Skeletal muscle tissue (tissue), 4 donors: Measurements from ENCODE around the gene EPB42. TPM values are rescaled to one million over a fixed set of nuclear protein-coding genes. Genes with fewer than 3 reads are reported as not detected.
"Not testable (repeated sequence)": the region's sequence is repeated elsewhere in the genome, so short reads cannot be mapped to it uniquely, and the experiment has no call there.

Experiments used
- H3K27ac ChIP-seq: one replicate; pipeline ENCODE4 v1.7.0; 2013; ENCODE audit warnings: mild to moderate bottlenecking, low read depth, low read length, inconsistent platforms
- H3K27me3 ChIP-seq, 3 donors: one replicate each; pipeline ENCODE4 v1.7.0; 2013; ENCODE audit warnings: low read length in 3 of 3; ENCODE audit not compliant: control insufficient read depth in 3 of 3, insufficient read depth in 3 of 3
- H3K36me3 ChIP-seq, 3 donors: one replicate each; pipeline ENCODE4 v1.7.0; 2013; ENCODE audit warnings: low read length in 3 of 3; ENCODE audit not compliant: control insufficient read depth in 3 of 3, insufficient read depth in 3 of 3
- H3K4me1 ChIP-seq, 3 donors: one replicate each; pipeline ENCODE4 v1.7.0; 2013; ENCODE audit warnings: low read length in 3 of 3, mild to moderate bottlenecking in 3 of 3; ENCODE audit not compliant: control insufficient read depth in 3 of 3, insufficient read depth in 3 of 3
- H3K4me3 ChIP-seq, 3 donors: one replicate each; pipeline ENCODE4 v1.7.0; 2013; ENCODE audit warnings: low read length in 3 of 3
- H3K9ac ChIP-seq, 3 donors: one replicate each; pipeline ENCODE4 v1.7.0; 2013; ENCODE audit warnings: low read length in 3 of 3, mild to moderate bottlenecking in 3 of 3, moderate library complexity in 2 of 3, low read depth in 1 of 3
- H3K9me3 ChIP-seq, 3 donors: one replicate each; pipeline ENCODE4 v1.7.0; 2013; ENCODE audit warnings: low read length in 3 of 3; ENCODE audit not compliant: control insufficient read depth in 3 of 3
- total RNA-seq: library from RNA; depleted of rRNA; stranded (reverse); fragments of >200 nt; gene quantifications from one replicate; pipeline ENCODE4 v1.2.3, GENCODE V29; 2014
- donor health status: Osteomylitis.

Gene EPB42
- total RNA-seq, 1 donor from 2014 or later = 13.6 TPM

GRCh38 chr15:43175656-43176309, 45.0 kb downstream of the EPB42 start:
- not testable (repeated sequence) for H3K9ac ChIP-seq, H3K4me3 ChIP-seq, H3K27ac ChIP-seq, H3K4me1 ChIP-seq, H3K36me3 ChIP-seq, H3K27me3 ChIP-seq, H3K9me3 ChIP-seq

- no peaks in the 10 kb centered on the region for H3K27me3 ChIP-seq
- no peaks in the 10 kb centered on the region for H3K9me3 ChIP-seq
- H3K36me3 ChIP-seq = peaks cover 7 to 9% (median 7%) of the 10 kb centered on the region in 3 donors
- peaks cover 0 to 7% (median 0%) of the 10 kb centered on the region in 3 donors for H3K4me1 ChIP-seq
- H3K9ac ChIP-seq = no peak overlapping the region
- no peak overlapping the region for H3K27ac ChIP-seq
- H3K4me3 ChIP-seq = no peak overlapping the region
Measured at GRCh38 chr15:43169888-43170287, 50.9 kb downstream of the EPB42 start.

GRCh38 chr15:43168192-43169107, 52.4 kb downstream of the EPB42 start:
- peaks cover 0 to 7% (median 0%) of the 10 kb centered on the region in 3 donors for H3K4me1 ChIP-seq
- H3K4me3 ChIP-seq = no peak overlapping the region
- no peak overlapping the region for H3K9ac ChIP-seq
- H3K36me3 ChIP-seq = peaks cover 4 to 13% (median 7%) of the 10 kb centered on the region in 3 donors
- H3K27me3 ChIP-seq = no peaks in the 10 kb centered on the region
- H3K9me3 ChIP-seq = no peaks in the 10 kb centered on the region
- no peak overlapping the region for H3K27ac ChIP-seq

- not testable (repeated sequence) for H3K9ac ChIP-seq, H3K27me3 ChIP-seq, H3K9me3 ChIP-seq, H3K4me1 ChIP-seq, H3K36me3 ChIP-seq, H3K4me3 ChIP-seq, H3K27ac ChIP-seq
Measured at GRCh38 chr15:43167261-43167660, 53.6 kb downstream of the EPB42 start.

- Histone ChIP-seq H3K9me3 (no peaks in the 10 kb centered on the region), H3K27me3 (no peaks in the 10 kb centered on the region), H3K27ac (no peak overlapping the region), H3K4me3 (no peak overlapping the region), H3K36me3 (peaks cover 4 to 10% (median 7%) of the 10 kb centered on the region in 3 donors), H3K9ac (no peak overlapping the region), H3K4me1 (peaks cover 0 to 7% (median 0%) of the 10 kb centered on the region in 3 donors)
Measured at GRCh38 chr15:43165801-43166325, 55.0 kb downstream of the EPB42 start.

- Histone ChIP-seq H3K9ac (no peak overlapping the region), H3K27me3 (no peaks in the 10 kb centered on the region), H3K9me3 (no peaks in the 10 kb centered on the region), H3K4me1 (no peaks in the 10 kb centered on the region), H3K36me3 (peaks cover 2 to 41% (median 13%) of the 10 kb centered on the region in 3 donors), H3K4me3 (no peak overlapping the region), H3K27ac (no peak overlapping the region)
Measured at GRCh38 chr15:43153269-43153668, 67.5 kb downstream of the EPB42 start.

- H3K4me1 ChIP-seq = no peaks in the 10 kb centered on the region
- no peak overlapping the region for H3K9ac ChIP-seq
- H3K27me3 ChIP-seq = no peaks in the 10 kb centered on the region
- no peak overlapping the region for H3K4me3 ChIP-seq
- H3K27ac ChIP-seq = no peak overlapping the region
- H3K9me3 ChIP-seq = no peaks in the 10 kb centered on the region
- peaks cover 2 to 33% (median 13%) of the 10 kb centered on the region in 3 donors for H3K36me3 ChIP-seq
Measured at GRCh38 chr15:43151688-43152087, 69.1 kb downstream of the EPB42 start.

GRCh38 chr15:43150191-43150929, 70.5 kb downstream of the EPB42 start:
- H3K27ac ChIP-seq = no peak overlapping the region
- peaks cover 2 to 31% (median 15%) of the 10 kb centered on the region in 3 donors for H3K36me3 ChIP-seq
- no peak overlapping the region for H3K9ac ChIP-seq

More at GRCh38 chr15:43150191-43150929, 70.5 kb downstream of the EPB42 start:
- H3K4me3 ChIP-seq = no peak overlapping the region
- H3K9me3 ChIP-seq = no peaks in the 10 kb centered on the region
- no peaks in the 10 kb centered on the region for H3K4me1 ChIP-seq
- no peaks in the 10 kb centered on the region for H3K27me3 ChIP-seq
